CD4-positive, alpha-beta T cell treated with Interferon alpha-2 for 1 hour (primary cell): Measurements from ENCODE around the gene OR11H6.
"Not testable (repeated sequence)": the region's sequence is repeated elsewhere in the genome, so short reads cannot be mapped to it uniquely, and the experiment has no call there.

ENCODE experiments used
- DNase-seq, 2 donors: peaks; one replicate each; pipeline ENCODE4 v3.0.0-alpha.2; 2020 to 2022

OR11H6 gene

GRCh38 chr14:20264361-20264760 lies 40.9 kb downstream of the OR11H6 start:
- not testable (repeated sequence) for DNase-seq

- DNase-seq, result no peak
These were observed 50.6 kb downstream of the OR11H6 start for GRCh38 chr14:20274062-20274461.
